Measurements from ENCODE around the gene COL4A2. TPM values are rescaled to one million over a fixed set of nuclear protein-coding genes. Genes with fewer than 3 reads are reported as not detected.

Gene COL4A2
- total and polyA plus RNA-seq, 7 experiments from 2014 or later: 0.05 TPM; not detected in 6

DNA sequence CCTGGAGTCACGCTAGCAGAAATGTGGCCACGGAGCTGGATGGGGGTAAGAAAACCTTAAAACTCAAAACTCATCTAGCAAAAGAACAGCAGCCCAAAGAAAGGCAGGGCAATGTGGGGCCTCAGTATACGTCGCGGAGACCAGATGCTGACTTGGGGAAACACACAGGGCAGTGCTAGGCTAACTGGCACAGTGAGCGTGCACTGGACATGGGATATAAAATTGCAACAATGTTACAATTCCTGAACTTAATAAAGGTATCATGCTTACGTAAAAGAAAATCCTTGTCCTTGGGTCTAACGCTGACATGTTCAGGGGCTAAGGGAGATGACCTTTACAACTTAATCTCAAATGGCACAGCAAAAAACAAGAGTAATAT lies 40.7 kb upstream of the COL4A2 start:
- ATAC-seq (no peak), DNase-seq (no peak)
- Mint-ChIP-seq H3K36me3 (no peaks in the 10 kb centered on the region), H3K4me1 (no peaks in the 10 kb centered on the region), H3K27ac (no peak overlapping the region), H3K4me3 (no peak overlapping the region), H3K9me3 (peaks cover 0 to 1% (median 0%) of the 10 kb centered on the region in 11 donors), H3K27me3 (peaks cover 17 to 55% (median 20%) of the 10 kb centered on the region in 5 donors)
- ChIA-PET CTCF (no interaction called here), POLR2A (no interaction called here)
- Histone ChIP-seq H3K27ac (ENCODE audit: low read depth, low read length) (no peak overlapping the region), H3K9me3 (ENCODE audit: control insufficient read depth in 2 of 3, low read length in 3 of 3) (no peaks in the 10 kb centered on the region), H3K27me3 (ENCODE audit: control insufficient read depth in 2 of 2, insufficient read depth in 2 of 2, low read length in 2 of 2) (no peaks in the 10 kb centered on the region), H3K4me3 (ENCODE audit: low read length) (no peak overlapping the region), H3K36me3 (ENCODE audit: control insufficient read depth in 2 of 3, insufficient read depth in 3 of 3, low read length in 3 of 3) (no peaks in the 10 kb centered on the region), H3K4me1 (ENCODE audit: control insufficient read depth in 2 of 2, insufficient read depth in 2 of 2, low read length in 2 of 2) (no peaks in the 10 kb centered on the region)
- intact Hi-C loops (cut with micrococcal nuclease): no loop called here

DNA sequence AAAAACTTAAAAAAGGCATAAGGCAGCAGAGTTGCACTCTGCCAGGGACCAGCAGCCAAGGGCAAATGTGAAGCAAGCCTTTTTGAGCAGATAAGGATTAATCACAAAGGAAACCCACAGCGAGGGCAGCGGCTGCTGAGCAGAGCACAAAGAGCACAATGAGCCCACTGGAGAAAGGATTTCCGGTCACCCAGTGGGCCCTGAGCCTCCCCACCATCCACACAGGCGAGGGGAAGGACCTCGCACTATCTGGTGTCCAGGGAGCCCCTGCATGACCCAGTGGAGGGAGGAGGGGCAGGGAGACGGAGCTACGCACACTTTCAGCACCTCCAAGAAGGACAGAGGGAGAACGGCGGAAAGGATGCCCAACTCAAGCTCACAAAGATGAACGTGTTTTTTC lies 40.1 kb upstream of the COL4A2 start:
- Mint-ChIP-seq H3K9me3 (peaks cover 0 to 1% (median 0%) of the 10 kb centered on the region in 11 donors), H3K4me1 (no peaks in the 10 kb centered on the region), H3K4me3 (no peak overlapping the region), H3K27ac (no peak overlapping the region), H3K27me3 (peaks cover 17 to 49% (median 20%) of the 10 kb centered on the region in 5 donors), H3K36me3 (no peaks in the 10 kb centered on the region)
- DNase-seq (no peak), ATAC-seq (no peak)
- Histone ChIP-seq H3K27ac (ENCODE audit: low read depth, low read length) (no peak overlapping the region), H3K4me3 (ENCODE audit: low read length) (no peak overlapping the region), H3K36me3 (ENCODE audit: control insufficient read depth in 2 of 3, insufficient read depth in 3 of 3, low read length in 3 of 3) (no peaks in the 10 kb centered on the region), H3K27me3 (ENCODE audit: control insufficient read depth in 2 of 2, insufficient read depth in 2 of 2, low read length in 2 of 2) (no peaks in the 10 kb centered on the region), H3K9me3 (ENCODE audit: control insufficient read depth in 2 of 3, low read length in 3 of 3) (no peaks in the 10 kb centered on the region), H3K4me1 (ENCODE audit: control insufficient read depth in 2 of 2, insufficient read depth in 2 of 2, low read length in 2 of 2) (no peaks in the 10 kb centered on the region)
- intact Hi-C loops (cut with micrococcal nuclease): no loop called here
- CTCF ChIA-PET: interaction anchor here (0.9 kb wide), 1 partner anchor 8 kb away, joined by 3 read pairs; no protein-coding TSS in a partner anchor
- POLR2A ChIA-PET: no interaction called here

DNA sequence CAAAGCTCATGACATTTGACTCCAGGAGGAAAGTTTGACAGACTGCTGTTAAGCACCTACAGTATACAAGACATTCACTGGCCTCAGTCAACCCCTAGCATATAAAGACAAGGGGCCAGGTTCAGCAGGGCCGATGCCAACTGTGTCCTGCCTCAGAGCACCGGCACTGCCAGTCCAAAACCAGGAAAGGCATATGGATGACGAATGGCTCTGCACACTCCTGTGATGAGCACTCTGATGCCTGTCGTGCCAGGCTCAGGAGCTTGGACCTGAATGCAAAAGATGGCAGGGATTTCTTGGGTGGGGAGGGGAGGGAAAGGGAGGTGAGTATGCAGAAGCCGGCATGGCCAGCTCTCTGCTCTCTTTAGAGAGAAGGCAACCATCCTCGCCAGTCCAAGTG lies 39.0 kb upstream of the COL4A2 start:
- Histone ChIP-seq H3K4me1 (ENCODE audit: control insufficient read depth in 2 of 2, insufficient read depth in 2 of 2, low read length in 2 of 2) (no peaks in the 10 kb centered on the region), H3K36me3 (ENCODE audit: control insufficient read depth in 2 of 3, insufficient read depth in 3 of 3, low read length in 3 of 3) (no peaks in the 10 kb centered on the region), H3K4me3 (ENCODE audit: low read length) (no peak overlapping the region), H3K9me3 (ENCODE audit: control insufficient read depth in 2 of 3, low read length in 3 of 3) (no peaks in the 10 kb centered on the region), H3K27me3 (ENCODE audit: control insufficient read depth in 2 of 2, insufficient read depth in 2 of 2, low read length in 2 of 2) (no peaks in the 10 kb centered on the region), H3K27ac (ENCODE audit: low read depth, low read length) (no peak overlapping the region)
- Mint-ChIP-seq H3K27ac (no peak overlapping the region), H3K9me3 (no peaks in the 10 kb centered on the region), H3K36me3 (no peaks in the 10 kb centered on the region), H3K4me1 (no peaks in the 10 kb centered on the region), H3K4me3 (no peak overlapping the region), H3K27me3 (peaks cover 10 to 38% (median 14%) of the 10 kb centered on the region in 5 donors)
- ChIA-PET POLR2A (no interaction called here), CTCF (no interaction called here)
- ATAC-seq (no peak), DNase-seq (no peak)
- intact Hi-C loops (cut with micrococcal nuclease): no loop called here

DNA sequence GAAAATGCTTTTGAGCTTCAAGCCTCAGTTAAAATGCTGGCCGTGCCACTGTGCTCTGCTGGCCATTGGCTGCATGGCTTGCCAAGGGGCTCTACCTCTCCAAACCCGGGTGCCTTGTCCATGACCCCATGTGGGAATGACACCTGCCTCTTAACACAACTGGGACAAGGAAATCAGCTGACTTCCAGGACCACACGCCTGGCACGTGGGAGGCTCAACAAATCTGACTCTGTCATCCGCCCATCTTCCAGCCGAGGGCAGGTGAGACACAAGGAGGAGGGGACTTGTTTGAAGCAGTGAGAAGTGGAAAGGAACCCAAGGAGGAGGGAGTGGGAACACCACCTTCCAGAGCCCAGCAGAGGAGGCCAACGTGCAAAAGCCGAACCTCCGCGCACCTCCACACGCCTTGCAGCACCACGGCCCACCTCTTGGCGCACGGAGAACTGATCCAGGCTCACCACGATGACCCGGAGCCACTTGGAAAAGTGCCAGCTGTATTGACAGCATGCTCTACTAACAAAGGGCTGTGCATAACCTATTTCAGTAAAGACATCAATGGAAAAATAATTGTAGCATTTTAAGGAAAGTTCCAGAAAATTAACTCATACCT lies 38.4 kb upstream of the COL4A2 start:
- peaks cover 8 to 36% (median 14%) of the 10 kb centered on the region in 5 donors for H3K27me3 Mint-ChIP-seq
- no peaks in the 10 kb centered on the region for H3K4me1 Mint-ChIP-seq
- no peak overlapping the region for H3K27ac ChIP-seq (ENCODE audit: low read depth, low read length)
- POLR2A ChIA-PET: no interaction called here
- CTCF ChIA-PET: no interaction called here
- ATAC-seq (no peak), DNase-seq (no peak)
- H3K36me3 ChIP-seq (ENCODE audit: control insufficient read depth in 2 of 3, insufficient read depth in 3 of 3, low read length in 3 of 3): no peaks in the 10 kb centered on the region
- H3K27me3 ChIP-seq (ENCODE audit: control insufficient read depth in 2 of 2, insufficient read depth in 2 of 2, low read length in 2 of 2): no peaks in the 10 kb centered on the region
- H3K36me3 Mint-ChIP-seq: no peaks in the 10 kb centered on the region
- no peak overlapping the region for H3K4me3 ChIP-seq (ENCODE audit: low read length)
- H3K9me3 ChIP-seq (ENCODE audit: control insufficient read depth in 2 of 3, low read length in 3 of 3): no peaks in the 10 kb centered on the region
- H3K27ac Mint-ChIP-seq: no peak overlapping the region
- intact Hi-C loops (cut with micrococcal nuclease): no loop called here
- no peak overlapping the region for H3K4me3 Mint-ChIP-seq
- H3K9me3 Mint-ChIP-seq: no peaks in the 10 kb centered on the region
- H3K4me1 ChIP-seq (ENCODE audit: control insufficient read depth in 2 of 2, insufficient read depth in 2 of 2, low read length in 2 of 2): no peaks in the 10 kb centered on the region

DNA sequence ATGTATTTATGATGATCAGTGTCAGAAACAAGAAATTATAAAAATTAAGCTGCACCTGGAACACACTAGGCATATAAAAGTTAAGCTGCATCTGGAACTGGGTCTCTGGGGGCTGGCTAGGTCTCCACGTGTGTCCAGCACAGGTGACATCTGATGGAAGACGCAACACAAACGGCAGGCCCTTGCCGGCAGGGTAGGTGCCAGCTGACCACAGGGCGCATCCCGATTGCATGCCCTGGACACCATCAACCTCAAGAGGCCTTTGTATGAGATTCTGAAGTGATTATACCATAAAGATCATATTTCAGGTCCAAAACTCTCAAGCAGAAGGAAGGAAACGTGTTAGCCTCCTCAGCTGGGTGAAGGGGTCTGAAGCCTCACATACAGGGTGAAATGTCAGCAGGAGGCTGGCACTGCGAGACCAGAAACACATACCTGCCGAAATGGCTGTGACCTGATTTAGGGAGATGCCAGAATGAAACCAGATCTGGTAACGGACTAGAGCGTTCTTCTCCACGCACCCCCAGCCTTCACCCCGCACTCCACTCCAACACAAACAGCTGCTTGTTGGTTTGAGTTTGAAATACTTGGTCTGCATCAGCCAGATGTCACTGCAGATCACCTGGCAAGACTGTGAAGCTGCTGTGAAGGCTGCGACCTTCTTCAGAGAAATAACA lies 37.4 kb upstream of the COL4A2 start:
- H3K36me3 ChIP-seq (ENCODE audit: control insufficient read depth in 2 of 3, insufficient read depth in 3 of 3, low read length in 3 of 3): no peaks in the 10 kb centered on the region
- H3K4me1 ChIP-seq (ENCODE audit: control insufficient read depth in 2 of 2, insufficient read depth in 2 of 2, low read length in 2 of 2): no peaks in the 10 kb centered on the region
- H3K9me3 ChIP-seq (ENCODE audit: control insufficient read depth in 2 of 3, low read length in 3 of 3): no peaks in the 10 kb centered on the region
- Mint-ChIP-seq H3K27me3 (peaks cover 6 to 30% (median 11%) of the 10 kb centered on the region in 5 donors), H3K36me3 (no peaks in the 10 kb centered on the region), H3K9me3 (no peaks in the 10 kb centered on the region), H3K4me3 (no peak overlapping the region), H3K27ac (no peak overlapping the region), H3K4me1 (no peaks in the 10 kb centered on the region)
- H3K27me3 ChIP-seq (ENCODE audit: control insufficient read depth in 2 of 2, insufficient read depth in 2 of 2, low read length in 2 of 2): no peaks in the 10 kb centered on the region
- ATAC-seq (no peak), DNase-seq (no peak)
- CTCF ChIA-PET: no interaction called here
- H3K4me3 ChIP-seq (ENCODE audit: low read length): no peak overlapping the region
- intact Hi-C loops (cut with micrococcal nuclease): no loop called here
- POLR2A ChIA-PET: no interaction called here
- no peak overlapping the region for H3K27ac ChIP-seq (ENCODE audit: low read depth, low read length)

DNA sequence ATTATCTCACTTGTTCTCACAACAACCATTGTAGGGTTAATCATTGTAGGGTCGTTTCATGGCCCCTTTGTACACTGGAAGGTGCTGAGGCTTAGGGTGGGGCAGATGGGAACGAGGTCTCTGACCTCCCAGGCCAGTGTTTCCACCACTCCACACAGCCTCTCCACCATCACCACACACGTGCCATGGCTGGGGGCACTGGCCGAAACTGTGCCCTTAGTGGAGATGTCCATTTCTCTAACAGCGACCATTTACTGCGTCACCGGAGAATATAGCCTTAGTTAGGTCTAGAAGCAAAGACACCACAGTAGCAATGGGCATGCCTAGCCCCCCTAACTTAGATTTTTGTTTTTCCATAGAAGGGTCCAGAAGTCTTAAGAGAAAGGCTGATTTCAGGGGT lies 36.6 kb upstream of the COL4A2 start:
- POLR2A ChIA-PET: no interaction called here
- Mint-ChIP-seq H3K4me3 (no peak overlapping the region), H3K27me3 (peaks cover 0 to 21% (median 9%) of the 10 kb centered on the region in 5 donors), H3K27ac (no peak overlapping the region), H3K4me1 (no peaks in the 10 kb centered on the region), H3K9me3 (no peaks in the 10 kb centered on the region), H3K36me3 (no peaks in the 10 kb centered on the region)
- Histone ChIP-seq H3K36me3 (ENCODE audit: control insufficient read depth in 2 of 3, insufficient read depth in 3 of 3, low read length in 3 of 3) (no peaks in the 10 kb centered on the region), H3K4me3 (ENCODE audit: low read length) (no peak overlapping the region), H3K4me1 (ENCODE audit: control insufficient read depth in 2 of 2, insufficient read depth in 2 of 2, low read length in 2 of 2) (no peaks in the 10 kb centered on the region), H3K9me3 (ENCODE audit: control insufficient read depth in 2 of 3, low read length in 3 of 3) (no peaks in the 10 kb centered on the region), H3K27ac (ENCODE audit: low read depth, low read length) (no peak overlapping the region), H3K27me3 (ENCODE audit: control insufficient read depth in 2 of 2, insufficient read depth in 2 of 2, low read length in 2 of 2) (no peaks in the 10 kb centered on the region)
- DNase-seq: no peak
- ATAC-seq: no peak
- CTCF ChIA-PET: no interaction called here
- intact Hi-C loops (cut with micrococcal nuclease): no loop called here

DNA sequence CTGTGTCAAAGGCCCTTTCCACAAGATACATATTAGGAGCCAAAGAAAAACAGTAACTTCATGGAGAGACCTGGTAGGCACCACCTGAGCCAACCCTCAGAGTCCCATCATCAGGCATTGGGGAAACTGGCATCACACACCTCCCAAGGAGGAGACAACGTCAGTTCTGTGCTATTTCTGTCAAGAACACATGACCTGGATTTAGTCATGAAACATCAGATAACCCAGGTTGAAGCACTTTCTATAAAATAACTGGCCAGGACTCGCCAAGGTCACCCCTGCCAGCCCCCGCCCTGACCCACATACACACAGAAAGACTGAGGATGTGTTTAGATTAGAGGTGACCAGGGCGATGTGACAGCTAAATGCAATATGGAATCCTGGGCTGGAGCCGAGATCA lies 35.8 kb upstream of the COL4A2 start:
- ATAC-seq: no peak
- H3K27me3 Mint-ChIP-seq: peaks cover 0 to 19% (median 8%) of the 10 kb centered on the region in 5 donors
- intact Hi-C loops (cut with micrococcal nuclease): no loop called here
- no peak overlapping the region for H3K4me3 ChIP-seq (ENCODE audit: low read length)
- DNase-seq: no peak
- no peaks in the 10 kb centered on the region for H3K36me3 ChIP-seq (ENCODE audit: control insufficient read depth in 2 of 3, insufficient read depth in 3 of 3, low read length in 3 of 3)
- no peaks in the 10 kb centered on the region for H3K9me3 ChIP-seq (ENCODE audit: control insufficient read depth in 2 of 3, low read length in 3 of 3)
- no peaks in the 10 kb centered on the region for H3K36me3 Mint-ChIP-seq
- H3K4me1 Mint-ChIP-seq: no peaks in the 10 kb centered on the region
- H3K4me1 ChIP-seq (ENCODE audit: control insufficient read depth in 2 of 2, insufficient read depth in 2 of 2, low read length in 2 of 2): no peaks in the 10 kb centered on the region
- no peaks in the 10 kb centered on the region for H3K9me3 Mint-ChIP-seq
- H3K27ac ChIP-seq (ENCODE audit: low read depth, low read length): no peak overlapping the region
- H3K27ac Mint-ChIP-seq: no peak overlapping the region
- H3K27me3 ChIP-seq (ENCODE audit: control insufficient read depth in 2 of 2, insufficient read depth in 2 of 2, low read length in 2 of 2): no peaks in the 10 kb centered on the region
- POLR2A ChIA-PET: no interaction called here
- CTCF ChIA-PET: no interaction called here
- H3K4me3 Mint-ChIP-seq: no peak overlapping the region
